AG04450 (cell line): ENCODE data around the gene EPS15. TPM values are rescaled to one million over a fixed set of nuclear protein-coding genes. Genes with fewer than 3 reads are reported as not detected.

Experiments
- CTCF ChIA-PET: fragments of 300-600, 350-600 bp; formaldehyde crosslinking; extraction: SDS; loops from one replicate; lab custom pipeline; 2022; ENCODE audit warnings: antibody characterized with exemption, inconsistent platforms; lab: Charles Lee
- POLR2A ChIA-PET: fragments of 350-600 bp; formaldehyde crosslinking; extraction: SDS; loops from one replicate; lab custom pipeline; 2021; ENCODE audit warnings: antibody characterized with exemption, inconsistent platforms; lab: Yijun Ruan, JAX
- DNase-seq: peaks from one replicate; pipeline ENCODE4 v3.0.0-alpha.2; 2011; ENCODE audit warnings: low read depth, low spot score
- H3K27ac ChIP-seq: one replicate; pipeline ENCODE4 v1.5.1; 2012; ENCODE audit warnings: low read depth, low read length, control low read depth
- H3K27me3 ChIP-seq: one replicate; pipeline ENCODE4 v1.6.0; 2012; ENCODE audit warnings: low read length; ENCODE audit not compliant: control insufficient read depth, insufficient read depth
- H3K4me3 ChIP-seq: 2 replicates; pipeline ENCODE4 v1.5.1; 2011; ENCODE audit warnings: mild to moderate bottlenecking, low read depth, low read length, control low read depth
- H3K9me3 ChIP-seq: 2 replicates; pipeline ENCODE4 v1.5.1; 2012; ENCODE audit warnings: low read length; ENCODE audit not compliant: control insufficient read depth, insufficient read depth
- polyA plus RNA-seq: library from polyadenylated mRNA; depleted of rRNA; stranded (reverse); fragments of >200 nt; gene quantifications from 2 replicates; pipeline ENCODE4 v1.2.3, GENCODE V29; 2011
- TF ChIP-seq, protein P1 (sequence below): IDR thresholded peaks from 2 replicates; pipeline ENCODE4 v1.5.1; 2011; ENCODE audit warnings: low read depth, low read length, control low read depth, inconsistent platforms

Gene EPS15
- polyA plus RNA-seq, 1 experiment = 55.4 TPM

DNA sequence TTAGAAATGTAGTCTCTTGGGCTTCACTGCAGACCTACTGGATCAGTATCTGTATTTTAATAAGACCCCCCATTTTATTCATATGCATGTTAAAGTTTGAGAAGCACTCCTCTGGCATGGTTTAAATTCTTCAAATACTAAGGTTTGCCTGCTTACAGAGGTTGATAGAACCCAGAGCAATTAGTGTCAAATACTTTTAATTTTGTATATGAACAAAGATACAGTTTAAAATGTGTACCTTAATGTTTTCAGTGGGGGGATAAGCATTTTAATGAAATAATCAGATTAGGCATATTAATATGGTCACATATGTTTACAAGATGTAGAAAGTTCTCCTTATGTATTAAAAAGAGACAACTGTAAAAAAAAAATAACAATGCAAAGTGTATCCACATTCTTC, 40.4 kb upstream of the EPS15 start:
- ChIA-PET CTCF (no interaction called here), POLR2A (no interaction called here)
- Histone ChIP-seq H3K4me3 (no peak overlapping the region), H3K27me3 (no peaks in the 10 kb centered on the region), H3K27ac (no peak overlapping the region), H3K9me3 (no peaks in the 10 kb centered on the region)
- no peak for DNase-seq
- TF ChIP-seq, protein P1, sequence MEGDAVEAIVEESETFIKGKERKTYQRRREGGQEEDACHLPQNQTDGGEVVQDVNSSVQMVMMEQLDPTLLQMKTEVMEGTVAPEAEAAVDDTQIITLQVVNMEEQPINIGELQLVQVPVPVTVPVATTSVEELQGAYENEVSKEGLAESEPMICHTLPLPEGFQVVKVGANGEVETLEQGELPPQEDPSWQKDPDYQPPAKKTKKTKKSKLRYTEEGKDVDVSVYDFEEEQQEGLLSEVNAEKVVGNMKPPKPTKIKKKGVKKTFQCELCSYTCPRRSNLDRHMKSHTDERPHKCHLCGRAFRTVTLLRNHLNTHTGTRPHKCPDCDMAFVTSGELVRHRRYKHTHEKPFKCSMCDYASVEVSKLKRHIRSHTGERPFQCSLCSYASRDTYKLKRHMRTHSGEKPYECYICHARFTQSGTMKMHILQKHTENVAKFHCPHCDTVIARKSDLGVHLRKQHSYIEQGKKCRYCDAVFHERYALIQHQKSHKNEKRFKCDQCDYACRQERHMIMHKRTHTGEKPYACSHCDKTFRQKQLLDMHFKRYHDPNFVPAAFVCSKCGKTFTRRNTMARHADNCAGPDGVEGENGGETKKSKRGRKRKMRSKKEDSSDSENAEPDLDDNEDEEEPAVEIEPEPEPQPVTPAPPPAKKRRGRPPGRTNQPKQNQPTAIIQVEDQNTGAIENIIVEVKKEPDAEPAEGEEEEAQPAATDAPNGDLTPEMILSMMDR = no peak

DNA sequence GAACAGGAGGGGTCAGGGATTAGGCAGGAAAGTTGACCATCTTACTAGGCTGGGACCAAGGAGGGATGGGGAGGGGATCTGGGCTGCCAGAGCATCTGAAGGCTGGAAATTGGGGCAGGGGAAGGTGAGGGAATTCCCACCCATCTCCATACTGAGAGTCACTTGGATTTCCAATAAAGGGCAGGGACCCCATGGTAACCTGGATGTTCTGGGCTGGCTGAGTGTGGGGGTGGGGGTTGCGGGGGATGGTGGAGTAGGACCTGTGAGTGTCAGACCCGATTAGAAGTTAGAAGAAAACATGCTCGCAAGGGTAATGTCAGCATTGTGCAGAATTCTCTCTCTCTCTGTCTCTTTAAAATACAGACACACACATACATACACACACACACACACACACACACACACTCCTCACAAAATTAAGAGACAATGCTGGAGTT, 40.0 kb upstream of the EPS15 start:
- Histone ChIP-seq H3K27me3 (no peaks in the 10 kb centered on the region), H3K9me3 (no peaks in the 10 kb centered on the region), H3K4me3 (no peak overlapping the region), H3K27ac (no peak overlapping the region)
- TF ChIP-seq, protein P1 = no peak
- ChIA-PET CTCF (no interaction called here), POLR2A (no interaction called here)
- DNase-seq = no peak

DNA sequence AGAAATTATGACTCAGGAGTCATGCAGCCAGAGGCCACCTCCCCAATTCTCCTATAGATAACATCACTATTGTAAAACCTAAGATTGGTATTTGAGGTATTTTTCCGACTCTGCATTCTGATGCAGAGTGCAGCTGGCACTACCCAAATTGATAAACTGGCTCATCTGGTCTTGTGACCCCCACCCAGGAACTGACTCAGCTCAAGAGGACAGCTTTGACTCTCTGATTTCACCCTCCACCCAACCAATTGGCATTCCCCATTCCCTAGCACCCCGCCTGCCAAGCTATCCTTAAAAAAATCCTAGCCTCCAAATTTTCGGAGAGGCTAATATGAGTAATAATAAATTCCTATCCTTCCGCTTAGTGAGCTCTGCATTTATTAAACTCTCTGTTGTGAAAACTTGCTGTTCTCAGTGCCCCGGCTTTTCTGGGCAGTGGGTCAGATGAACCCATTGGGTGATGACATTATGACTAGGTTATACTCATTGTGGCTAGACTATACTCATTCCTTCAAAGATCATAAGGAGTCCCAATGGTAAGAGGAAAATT, 39.4 kb upstream of the EPS15 start:
- H3K9me3 ChIP-seq = no peaks in the 10 kb centered on the region
- H3K27me3 ChIP-seq = no peaks in the 10 kb centered on the region
- ChIA-PET POLR2A (no interaction called here), CTCF (no interaction called here)
- TF ChIP-seq, protein P1 = no peak
- no peak overlapping the region for H3K27ac ChIP-seq
- no peak for DNase-seq
- no peak overlapping the region for H3K4me3 ChIP-seq

DNA sequence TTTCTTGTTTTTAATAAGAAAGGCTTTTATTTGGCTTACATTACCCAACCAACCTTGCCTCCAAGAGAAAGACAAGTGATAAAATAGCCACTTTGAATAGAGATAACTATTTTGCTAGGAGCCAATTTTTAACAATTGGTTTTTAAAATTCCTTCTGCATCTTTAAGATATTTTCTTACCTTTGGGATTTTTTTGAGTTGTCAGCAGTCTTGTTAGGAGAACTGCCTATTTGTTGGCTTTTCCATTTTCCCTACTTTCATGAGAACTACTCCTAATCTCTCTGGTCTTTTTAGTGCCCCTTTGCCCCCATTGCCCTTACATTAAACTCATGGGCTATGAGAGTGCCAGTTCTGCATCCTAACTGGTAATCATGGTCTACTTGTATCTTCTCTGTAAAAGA, 38.1 kb upstream of the EPS15 start:
- H3K9me3 ChIP-seq = no peaks in the 10 kb centered on the region
- DNase-seq = no peak
- H3K27ac ChIP-seq = no peak overlapping the region
- POLR2A ChIA-PET = no interaction called here
- H3K27me3 ChIP-seq = no peaks in the 10 kb centered on the region
- TF ChIP-seq, protein P1 = no peak
- H3K4me3 ChIP-seq = no peak overlapping the region
- CTCF ChIA-PET = no interaction called here

DNA sequence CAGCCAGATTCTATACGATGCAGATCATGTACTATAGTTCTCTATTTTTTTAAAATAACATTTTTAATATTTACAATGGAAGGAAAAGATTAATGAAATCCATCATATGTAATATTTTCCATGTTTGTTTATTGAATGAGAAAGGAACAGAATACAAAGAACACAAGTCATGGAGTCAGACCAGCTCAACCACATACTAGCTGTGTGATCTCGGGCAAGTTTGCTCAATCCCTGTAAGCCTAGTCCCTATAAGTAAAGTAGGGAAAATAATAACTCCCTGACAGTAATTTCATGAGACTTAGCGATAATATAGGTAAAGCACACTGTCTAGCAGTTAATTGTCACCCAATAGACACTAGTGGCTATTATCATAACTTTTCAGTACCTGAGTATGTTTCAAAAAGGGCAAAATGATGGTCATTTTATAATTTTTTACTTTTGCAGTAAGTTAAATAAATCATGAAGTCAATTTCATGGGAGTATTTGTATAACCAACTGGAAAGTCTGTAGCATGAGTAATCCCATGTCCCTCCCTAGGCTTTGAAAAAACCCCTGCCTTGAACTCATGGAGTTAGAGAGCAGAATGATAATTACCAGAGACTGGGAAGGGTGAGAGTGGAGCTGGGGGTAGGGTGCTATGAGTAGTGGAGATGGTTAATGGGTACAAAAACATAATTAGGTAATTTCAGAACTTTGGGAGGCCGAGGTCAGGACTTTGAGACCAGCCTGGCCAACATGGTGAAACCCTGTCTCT, 37.0 kb upstream of the EPS15 start:
- no peak for DNase-seq
- CTCF ChIA-PET = no interaction called here
- POLR2A ChIA-PET = no interaction called here

More for the DNA sequence above, 37.0 kb upstream of the EPS15 start:
- TF ChIP-seq, protein P1 = no peak
- H3K4me3 ChIP-seq = no peak overlapping the region
- H3K27ac ChIP-seq = no peak overlapping the region
- no peaks in the 10 kb centered on the region for H3K27me3 ChIP-seq
- H3K9me3 ChIP-seq = no peaks in the 10 kb centered on the region
